GM19397 (cell line): ENCODE measurements around the gene DYNC1I2.
A peak's percentile ranks its signal among the peaks of the same experiment; 100 is the strongest.

Experiments
- ATAC-seq: cut with Tn5 transposase; IDR thresholded peaks from one replicate; pipeline ENCODE4 v1.9.1; 2021; ENCODE audit warnings: mild to moderate bottlenecking, moderate library complexity; ENCODE audit not compliant: unreplicated experiment

The DYNC1I2 gene

DNA sequence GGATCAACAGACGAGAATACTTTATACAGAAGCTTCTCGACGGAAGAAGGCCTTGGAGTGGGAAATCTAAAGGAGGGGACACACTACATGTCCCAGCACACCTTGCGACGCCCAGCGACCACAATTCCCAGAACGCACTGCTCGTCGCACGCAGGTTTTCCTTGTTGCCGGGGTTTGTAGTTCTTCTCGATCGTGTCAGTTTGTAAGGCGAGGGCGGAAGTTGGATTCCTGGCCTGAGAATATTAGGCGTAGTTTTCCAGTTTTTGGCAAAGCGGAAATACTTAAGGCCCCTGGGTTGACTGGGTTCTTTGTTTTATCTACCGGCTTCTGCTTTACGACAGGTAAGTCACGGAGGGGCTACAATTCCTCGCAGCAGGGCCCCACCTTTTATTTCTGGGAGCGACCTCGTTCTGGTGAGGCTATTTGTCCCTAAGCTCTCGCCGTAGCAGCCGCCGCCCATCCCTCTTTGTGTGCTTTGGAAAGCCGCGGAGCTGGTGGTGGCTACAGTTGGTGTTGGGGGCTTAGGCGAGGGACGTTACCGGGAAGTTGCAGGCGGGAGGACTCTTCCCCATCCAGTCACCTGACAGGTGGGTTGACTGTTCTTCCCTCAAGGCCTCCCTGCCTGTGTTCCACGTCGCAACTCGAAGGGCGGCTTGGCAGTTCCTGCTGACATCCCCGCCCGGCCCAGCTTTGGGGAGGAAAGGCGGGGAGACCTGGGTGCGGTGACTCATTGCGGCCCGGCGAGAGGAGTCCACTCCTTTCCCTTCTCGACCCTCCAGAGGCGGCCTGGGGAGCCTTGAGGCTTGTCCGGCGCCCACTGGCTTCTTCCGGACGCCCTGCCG lies at the start of gene DYNC1I2:
Gene DYNC1I2, plus strand, starts transcription at position 183 of the 842 bp plus-strand sequence. CDS start 2,687 bp downstream, outside the sequence.
- peak; percentile 90 for ATAC-seq

DNA sequence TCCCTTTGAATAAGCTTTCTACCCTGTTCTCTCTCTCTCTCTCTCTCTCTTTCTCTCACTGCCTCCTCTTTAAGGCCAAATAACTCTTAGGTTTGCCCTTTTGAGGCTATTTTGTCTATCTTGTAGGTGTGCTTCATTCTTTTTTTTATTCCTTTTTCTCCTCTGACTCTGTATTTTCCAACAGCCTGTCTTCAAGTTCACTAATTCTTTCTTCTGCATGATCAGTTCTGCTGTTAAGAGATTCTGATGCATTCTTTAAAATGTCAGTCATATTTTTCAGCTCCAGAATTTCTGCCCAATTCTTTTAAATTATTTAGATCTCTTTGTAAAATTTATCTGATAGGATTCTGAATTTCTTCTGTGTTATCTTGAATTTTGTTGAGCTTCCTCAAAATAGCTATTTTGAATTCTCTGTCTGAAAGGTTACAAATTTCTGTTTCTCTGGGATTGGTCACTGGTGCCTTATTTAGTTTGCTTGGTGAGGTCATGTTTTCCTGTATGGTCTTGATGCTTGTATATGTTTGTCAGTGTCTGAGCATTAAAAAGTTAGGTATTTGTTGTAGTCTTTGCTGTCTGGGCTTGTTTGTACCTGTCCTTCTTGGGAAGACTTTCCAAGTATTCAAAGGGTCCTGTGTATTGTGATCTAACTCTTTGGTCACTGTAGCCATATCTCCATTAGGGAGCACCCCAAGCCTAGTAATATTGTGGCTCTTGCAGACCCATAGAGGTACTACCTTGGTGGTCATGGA lies 35.4 kb upstream of the DYNC1I2 start:
- ATAC-seq, result no peak

DNA sequence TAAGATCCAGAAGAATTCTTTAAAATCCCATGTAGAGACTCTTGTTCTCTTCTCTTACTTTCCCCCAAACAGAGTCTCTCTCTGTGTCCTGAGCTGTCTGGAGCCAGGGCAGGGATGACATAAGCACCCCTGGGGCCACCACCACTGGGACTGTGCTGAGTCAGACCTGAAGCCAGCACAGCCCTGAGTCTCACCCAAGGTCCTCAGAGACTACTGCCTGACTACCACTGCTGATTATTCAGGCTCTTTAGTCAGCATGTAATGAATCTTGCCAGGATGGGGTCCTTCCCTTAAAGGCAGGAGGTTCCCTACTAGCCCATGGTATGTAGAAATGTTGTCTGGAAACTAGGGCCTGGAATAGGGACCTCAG lies 34.9 kb upstream of the DYNC1I2 start:
- peak; percentile 80 for ATAC-seq

DNA sequence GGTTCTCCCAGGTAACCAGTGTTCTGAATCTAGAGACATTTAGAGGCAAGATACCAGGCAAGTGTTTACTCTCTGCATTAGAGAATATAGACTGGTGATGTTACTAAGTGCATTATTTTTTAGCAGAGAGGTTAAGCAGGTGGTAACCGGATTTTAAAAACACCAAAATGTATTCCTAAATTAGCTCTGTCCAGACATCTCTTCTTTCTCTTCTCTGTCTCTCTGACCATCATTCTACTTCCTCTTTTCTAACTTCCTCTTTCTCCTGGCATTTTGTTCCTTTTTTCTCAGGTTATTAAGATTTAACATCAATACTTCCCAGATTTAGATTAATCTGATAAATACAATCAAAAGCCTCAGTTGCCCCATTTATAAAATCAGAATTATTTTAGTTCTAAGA lies 31.7 kb upstream of the DYNC1I2 start:
- ATAC-seq, result no peak

DNA sequence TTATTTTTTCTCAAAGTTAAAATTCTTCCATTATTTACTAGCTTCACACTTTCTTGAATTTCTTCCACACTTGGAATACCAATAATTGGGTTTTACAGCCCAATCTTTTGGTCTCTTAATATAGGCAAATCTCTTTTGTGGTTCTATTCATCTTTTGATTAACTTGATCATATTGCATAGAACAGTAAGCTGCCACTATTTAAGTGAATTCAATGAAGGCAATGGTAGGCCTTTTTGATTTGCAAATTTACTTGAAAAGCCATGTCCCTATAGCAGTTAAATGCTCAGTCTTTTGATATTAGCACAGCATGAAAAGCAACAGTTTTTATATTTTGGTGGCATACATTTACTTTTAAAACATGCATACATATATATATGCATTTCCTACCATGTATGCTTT lies 20.2 kb upstream of the DYNC1I2 start:
- ATAC-seq, result no peak

DNA sequence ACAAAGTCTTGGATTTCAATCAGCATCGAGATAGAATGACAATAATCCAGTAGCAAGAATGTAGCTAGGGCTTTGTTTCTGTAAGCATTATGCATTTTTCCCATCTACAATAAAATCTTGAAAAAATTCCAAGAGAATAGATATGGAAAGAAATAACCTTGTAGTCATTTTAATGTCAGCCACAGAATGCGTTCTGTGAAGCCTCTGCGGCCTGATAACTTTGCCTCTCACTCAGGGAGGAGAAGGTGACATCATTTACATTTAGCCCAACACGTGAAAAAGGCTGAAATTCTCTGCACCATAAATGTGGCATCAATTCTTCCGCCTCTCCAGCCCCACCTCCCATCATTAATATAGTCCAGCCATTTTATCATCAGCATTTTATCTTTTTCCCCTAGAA lies 19.1 kb upstream of the DYNC1I2 start:
- no peak for ATAC-seq

DNA sequence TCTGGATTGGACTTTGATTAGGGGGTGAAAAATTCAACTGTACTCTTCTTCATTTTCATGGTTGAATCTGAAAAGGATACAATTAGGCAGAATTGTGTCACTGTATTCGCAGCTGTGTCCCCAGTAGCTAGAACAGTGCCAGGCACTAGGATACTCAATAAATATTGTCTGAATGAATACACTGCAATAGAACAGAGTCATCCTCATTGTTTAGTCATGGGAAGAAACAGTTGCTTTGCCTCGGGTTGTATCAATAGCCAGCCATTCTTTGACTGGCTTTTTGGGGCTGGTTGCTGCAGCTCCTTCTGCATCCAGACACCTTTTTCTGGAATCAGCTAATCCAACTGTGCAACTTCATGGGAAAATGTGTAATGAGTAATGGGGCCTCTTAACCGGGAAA lies 18.1 kb upstream of the DYNC1I2 start:
- ATAC-seq, result no peak

DNA sequence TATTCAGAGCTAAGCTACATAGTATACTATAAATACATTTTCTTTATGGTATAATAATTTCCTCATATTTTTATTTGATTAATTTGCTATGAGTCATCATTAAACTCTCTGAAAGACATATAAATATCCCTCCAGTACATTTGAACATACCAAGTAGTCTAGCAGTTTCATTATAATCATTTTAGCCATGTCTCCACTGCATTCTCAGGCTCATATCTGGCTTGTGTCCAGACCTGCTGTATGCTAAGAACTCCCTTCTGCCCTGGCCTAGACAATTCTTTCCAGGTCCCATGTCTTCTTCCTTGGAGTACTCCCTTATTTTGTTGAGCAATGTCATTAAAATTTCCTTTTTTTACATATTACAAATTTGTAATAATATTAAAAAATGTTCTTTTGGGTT lies 16.6 kb upstream of the DYNC1I2 start:
- no peak for ATAC-seq

DNA sequence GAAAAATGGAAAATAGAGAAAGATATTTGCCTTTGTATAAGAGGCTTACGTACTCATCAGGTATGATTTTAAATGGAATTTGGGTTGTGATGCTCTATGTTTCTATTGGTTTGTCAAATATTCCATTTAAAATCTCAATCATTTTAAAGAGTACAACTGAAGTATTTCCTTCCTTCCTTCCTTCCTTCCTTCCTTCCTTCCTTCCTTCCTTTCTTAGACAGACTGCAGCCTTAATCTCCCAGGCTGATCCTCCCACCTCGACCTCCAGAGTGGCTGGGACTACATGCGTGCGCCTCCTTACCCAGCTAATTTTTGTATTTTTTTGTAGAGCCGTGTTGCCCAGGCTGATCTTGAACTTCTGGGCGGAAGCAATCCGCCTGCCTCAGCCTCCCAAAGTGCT lies 15.4 kb upstream of the DYNC1I2 start:
- no peak for ATAC-seq

DNA sequence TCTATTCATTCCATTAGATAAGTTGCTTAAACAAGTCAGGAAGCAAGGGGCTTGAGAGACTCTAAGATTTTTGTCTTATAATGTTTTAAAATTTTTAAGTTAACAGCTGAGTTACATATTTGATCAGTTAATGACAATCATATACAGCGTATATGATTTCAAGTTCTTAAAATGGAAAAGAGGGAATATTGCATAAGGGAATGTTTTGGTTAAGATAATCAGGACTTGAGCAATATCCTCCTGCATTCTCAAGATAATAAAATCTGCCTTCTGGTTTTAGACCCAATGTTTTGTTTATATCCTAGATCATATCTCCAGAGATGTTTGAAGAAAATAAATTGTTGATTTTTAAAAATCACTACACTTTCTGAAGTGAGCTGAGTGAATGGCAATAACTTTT lies 13.4 kb upstream of the DYNC1I2 start:
- no peak for ATAC-seq

DNA sequence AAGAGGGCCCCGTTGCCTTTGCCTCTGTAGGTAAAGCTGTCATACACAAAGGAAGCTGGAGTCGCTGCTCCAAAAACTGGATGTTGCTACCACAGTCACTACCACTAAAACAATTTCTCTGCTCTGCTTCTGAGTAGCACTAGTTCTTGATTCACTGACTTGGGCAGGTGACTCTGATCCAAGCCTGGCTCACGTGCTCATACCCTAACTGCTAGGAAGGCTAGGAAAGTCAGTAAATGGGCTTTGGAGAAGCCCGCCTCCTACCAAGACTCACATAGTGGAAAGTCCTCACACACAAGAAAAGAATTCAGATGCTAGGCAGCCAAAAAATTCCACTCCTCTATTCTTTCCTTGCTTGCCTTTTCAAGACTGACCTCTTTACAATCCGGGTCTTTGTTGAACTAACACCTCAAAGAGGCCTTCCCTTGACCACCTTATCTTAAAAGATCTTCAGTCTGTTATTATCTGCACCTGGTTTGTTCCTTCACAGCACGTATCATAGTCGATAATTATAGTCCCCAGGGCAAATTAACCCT lies 11.4 kb upstream of the DYNC1I2 start:
- no peak for ATAC-seq

DNA sequence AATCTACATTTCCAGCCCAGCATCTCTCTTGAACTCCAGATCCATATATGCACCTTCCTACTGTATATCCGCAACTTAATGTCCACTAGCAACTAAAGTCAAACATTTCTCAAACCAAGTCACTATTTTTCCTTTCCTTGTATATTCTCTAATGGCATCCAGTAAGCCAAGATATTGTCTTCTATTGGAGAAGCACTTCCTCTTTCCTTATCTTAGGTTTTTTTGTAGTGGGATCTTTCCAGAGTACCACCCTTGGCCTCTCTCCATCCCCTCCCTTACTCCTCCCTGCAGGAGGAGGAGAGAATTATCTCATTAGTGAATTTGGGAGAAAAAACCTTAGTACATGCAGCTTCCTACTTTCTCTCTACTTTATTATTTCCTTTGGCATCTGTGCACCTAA lies 8.7 kb upstream of the DYNC1I2 start:
- ATAC-seq, result no peak

DNA sequence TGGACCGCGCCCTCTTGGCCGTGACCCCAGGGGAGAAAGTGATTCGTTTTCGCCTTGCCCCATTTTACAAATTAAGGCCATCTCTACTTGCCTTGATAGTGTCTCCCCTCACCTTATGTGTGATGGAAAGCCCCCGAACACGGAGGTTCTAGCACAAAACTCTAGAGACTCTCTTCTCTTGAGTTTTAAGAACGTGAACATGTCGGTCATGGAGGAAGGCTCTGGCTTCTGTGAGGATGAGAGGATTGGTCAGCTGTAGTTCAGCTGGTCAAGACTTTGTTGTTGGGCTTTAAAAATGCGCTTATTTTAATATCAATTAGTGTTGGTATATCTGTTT lies 828 bp downstream of the DYNC1I2 start:
- ATAC-seq, result peak; percentile 19

DNA sequence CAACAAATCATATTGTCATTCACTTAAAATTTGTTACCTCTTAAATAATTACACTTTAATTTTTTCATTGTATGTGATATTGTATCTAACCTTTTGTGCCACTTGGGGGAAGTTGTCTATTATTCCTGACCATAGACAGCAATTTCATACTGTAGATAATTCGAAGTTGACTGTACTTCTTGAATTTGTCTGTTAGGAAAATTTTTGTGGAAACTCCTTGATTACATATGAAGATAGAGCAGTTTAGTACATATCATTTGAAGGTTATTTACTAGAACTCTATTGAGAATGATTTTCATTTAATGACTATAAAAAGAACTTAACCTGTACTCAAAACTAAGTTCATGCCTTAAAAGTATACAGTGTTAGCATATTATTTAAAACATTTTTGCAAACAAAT lies 5.1 kb downstream of the DYNC1I2 start:
- no peak for ATAC-seq

DNA sequence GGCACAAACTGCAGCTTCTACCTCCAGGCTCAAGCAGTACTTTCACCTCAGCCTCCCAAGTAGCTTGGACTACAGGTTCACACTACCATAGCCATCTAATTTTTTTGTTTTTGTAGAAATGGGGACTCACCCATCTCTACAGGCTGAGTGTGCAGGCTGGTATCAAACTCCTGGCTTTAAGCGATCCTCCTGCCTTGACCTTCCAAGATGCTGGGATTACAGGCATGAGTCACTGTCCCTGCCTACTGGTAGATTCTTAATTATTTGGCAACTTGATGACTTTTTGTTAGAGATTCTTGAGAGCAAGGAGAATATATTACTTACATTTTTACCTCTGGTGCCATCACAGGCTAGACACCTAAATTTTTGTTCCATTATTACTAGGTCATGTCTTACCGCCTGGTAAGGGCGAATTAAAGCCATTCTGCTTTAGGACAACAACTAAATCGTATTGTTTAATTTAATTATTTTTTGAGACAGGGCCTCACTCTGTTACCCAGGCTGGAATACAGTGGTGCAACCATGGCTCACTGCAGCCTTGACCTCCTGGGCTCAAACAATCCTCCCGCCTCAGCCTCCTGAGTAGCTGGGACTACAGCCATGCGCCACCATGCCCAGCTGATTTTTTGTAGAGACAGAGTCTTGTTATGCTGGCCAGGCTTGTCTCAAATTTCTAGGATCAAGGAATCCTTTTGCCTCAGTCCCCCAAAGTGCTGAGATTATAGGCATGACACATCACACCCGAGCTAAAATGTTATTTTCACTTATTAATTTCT lies 15.7 kb downstream of the DYNC1I2 start:
- ATAC-seq, result no peak

DNA sequence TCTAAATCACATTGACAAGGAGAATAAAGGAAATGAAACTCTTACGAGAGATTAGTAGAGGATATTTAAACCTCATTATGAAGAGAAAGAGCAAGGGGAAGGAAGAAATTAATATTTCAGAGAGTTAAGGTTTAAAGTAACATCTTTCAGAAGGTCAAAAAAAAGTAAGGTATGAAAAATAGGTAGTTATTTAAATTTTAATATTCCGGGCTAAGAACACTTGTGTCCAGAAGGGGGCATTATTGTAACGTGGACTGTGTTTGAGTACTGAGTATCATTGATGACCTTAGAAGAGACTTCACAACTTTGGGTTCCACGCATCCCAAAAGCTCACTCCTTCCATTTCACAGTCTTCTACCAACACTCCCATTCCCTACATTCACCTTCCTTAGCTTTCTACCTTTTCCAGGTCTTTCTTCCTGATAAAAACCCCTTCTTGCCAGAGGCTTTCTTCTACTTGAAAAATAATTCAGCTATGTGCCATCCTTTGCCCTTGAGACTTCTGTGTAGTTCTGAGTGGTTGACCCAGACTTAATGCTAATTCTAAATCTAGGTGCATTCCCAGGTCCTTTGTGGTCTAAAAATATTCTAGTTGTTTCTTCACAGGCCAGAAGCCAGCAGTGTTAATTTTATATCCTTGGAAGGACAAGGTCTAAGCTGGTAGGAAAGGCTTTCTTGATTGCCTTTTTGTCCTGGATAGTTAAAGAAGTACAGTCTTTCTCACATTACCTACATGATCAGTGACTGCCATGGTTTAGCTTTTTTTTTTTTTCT lies 16.5 kb downstream of the DYNC1I2 start:
- ATAC-seq, result no peak

DNA sequence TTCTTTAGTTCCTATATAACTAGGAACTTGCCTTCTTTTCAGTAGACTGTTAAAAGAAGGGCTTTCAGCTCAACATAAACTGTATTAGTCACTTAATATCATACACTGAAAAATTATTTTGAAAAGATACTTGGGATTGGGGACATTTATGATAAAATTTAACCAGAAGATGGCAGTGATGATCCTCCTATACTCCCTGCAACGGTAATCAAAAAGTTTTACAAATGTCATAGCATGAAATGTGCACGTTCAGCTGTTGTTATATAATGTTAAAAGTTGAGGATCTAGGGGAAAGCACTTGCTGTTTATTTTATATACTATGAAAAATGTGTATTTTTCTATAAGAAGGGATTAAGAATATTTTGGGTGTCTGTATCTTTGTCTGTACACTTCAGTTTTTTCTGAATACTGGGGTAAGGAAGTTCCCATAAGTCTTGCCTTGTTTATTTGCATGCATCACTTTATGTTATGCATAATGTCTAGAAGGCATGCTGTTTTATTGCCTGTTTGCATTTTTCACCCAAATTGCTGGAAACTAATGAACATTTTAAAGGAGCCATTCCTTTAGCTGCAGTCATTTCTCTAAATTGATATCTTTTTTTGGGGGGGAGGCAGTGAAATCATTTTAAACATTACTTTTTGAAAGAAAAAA lies 19.0 kb downstream of the DYNC1I2 start:
- ATAC-seq, result no peak

DNA sequence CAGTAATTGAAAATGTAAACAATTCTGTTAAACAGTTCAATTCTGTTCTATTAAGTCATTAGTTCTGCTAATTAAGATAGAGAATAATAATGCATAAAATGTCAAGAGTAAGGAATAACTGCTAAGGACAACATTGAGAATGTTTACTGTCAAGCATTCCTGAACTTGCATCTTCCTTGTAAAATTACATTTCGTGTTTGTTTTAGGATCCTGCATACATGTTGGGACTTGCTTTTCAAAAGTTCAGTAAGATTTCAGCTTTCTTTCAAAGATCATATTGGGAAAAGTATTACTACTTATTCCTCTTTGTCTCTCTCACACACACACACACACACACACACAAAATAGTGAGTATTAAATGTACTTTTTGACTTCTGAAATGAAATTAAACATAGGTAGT lies 20.5 kb downstream of the DYNC1I2 start:
- no peak for ATAC-seq

DNA sequence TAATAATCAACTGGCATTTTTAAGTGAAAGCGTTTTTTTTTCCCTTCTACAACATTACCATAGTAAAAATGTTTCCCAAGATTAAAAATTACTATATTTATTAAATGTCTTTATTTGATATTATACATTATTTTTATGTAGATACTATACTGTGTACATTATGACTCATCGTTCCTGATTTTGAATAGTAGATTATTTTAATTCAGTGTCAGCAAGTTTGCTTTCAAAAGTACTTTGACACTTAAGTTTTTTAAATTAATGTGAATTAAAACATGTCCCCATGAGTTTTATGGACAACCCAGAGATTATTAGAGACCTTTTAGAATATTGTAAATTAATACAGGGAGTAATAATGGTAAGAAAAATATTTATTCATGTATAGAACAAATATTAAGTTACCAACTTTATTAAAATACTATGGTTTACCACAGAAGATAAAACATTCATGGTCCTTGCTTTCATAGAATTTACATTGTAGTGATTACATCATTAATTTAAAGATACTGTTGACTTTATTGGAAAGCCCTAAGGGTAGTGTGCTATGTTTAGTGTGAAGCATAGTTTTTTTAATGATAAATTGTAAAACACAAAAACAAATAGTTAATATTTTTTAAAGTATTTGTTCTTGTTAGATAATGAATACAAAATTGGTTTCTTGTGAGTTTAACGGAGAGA lies 21.9 kb downstream of the DYNC1I2 start:
- no peak for ATAC-seq

DNA sequence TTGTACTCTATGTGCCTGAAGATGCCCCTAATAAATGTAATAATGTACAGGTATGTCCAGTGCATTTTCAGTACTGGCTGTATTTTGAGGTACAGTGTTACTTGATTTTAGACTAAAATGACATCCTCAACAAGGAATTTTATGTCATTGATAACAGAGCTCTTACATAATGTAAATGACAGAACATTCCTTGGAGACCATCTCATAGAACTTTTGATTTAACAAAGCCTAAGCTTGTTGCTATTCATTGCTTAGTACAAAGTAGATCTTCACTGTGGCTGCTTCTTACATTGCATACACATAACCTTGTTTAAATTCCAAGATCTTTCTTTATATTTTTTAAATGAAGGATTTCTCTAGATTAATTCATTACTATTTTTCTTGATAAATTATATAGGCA lies 24.1 kb downstream of the DYNC1I2 start:
- no peak for ATAC-seq
